Panc1 (cell line): ENCODE measurements around the gene HS3ST3A1. TPM values are rescaled to one million over a fixed set of nuclear protein-coding genes. Genes with fewer than 3 reads are reported as not detected.

Experiments
- ATAC-seq: fragments of 200-7000 bp; cut with Tn5 transposase; 2 replicates; pipeline ENCODE4 v1.9.1; 2020; ENCODE audit warnings: mild to moderate bottlenecking, moderate library complexity
- BruUV-seq: library from RNA; stranded (reverse); fragments of 400-500 nt; replicated peaks from 2 replicates; lab custom pipeline; 2021; lab: Mats Ljungman, UMichigan
- CTCF ChIA-PET: fragments of 300-600 bp; sonication (Branson Sonifier 250); formaldehyde crosslinking; loops from one replicate; lab custom pipeline; 2022; ENCODE audit warnings: antibody characterized with exemption; lab: Charles Lee
- POLR2A ChIA-PET: fragments of 300-600 bp; sonication (Branson Sonifier 250); formaldehyde crosslinking; loops from one replicate; lab custom pipeline; 2022; ENCODE audit warnings: antibody characterized with exemption; lab: Charles Lee
- DNase-seq: peaks from one replicate; pipeline ENCODE4 v3.0.0-alpha.2; 2010; ENCODE audit warnings: low read depth, low spot score
- H3K27ac ChIP-seq: 2 replicates; pipeline ENCODE4 v1.5.1; 2011; ENCODE audit warnings: mild to moderate bottlenecking, low read length, inconsistent platforms
- H3K27me3 ChIP-seq: fragments of 200-500 bp; sonication (Bioruptor generic); 2 replicates; pipeline ENCODE4 v1.6.0; 2014; ENCODE audit warnings: low read length, inconsistent platforms; ENCODE audit not compliant: control insufficient read depth, insufficient read depth
- H3K36me3 ChIP-seq: fragments of 200-500 bp; sonication (Bioruptor generic); 2 replicates; pipeline ENCODE4 v1.5.1; 2014; ENCODE audit warnings: inconsistent platforms, mild to moderate bottlenecking, low read length, moderate library complexity; ENCODE audit not compliant: control insufficient read depth, insufficient read depth
- H3K4me1 ChIP-seq: 2 replicates; pipeline ENCODE4 v1.5.1; 2011; ENCODE audit warnings: inconsistent platforms, mild to moderate bottlenecking, low read length, moderate library complexity; ENCODE audit not compliant: control insufficient read depth, insufficient read depth
- H3K4me3 ChIP-seq, 2 experiments: 2 replicates each; pipeline ENCODE4 v1.5.1; 2011 to 2012; ENCODE audit warnings: low read depth in 2 of 2, low read length in 2 of 2, mild to moderate bottlenecking in 2 of 2, inconsistent platforms in 1 of 2, moderate library complexity in 1 of 2
- H3K9me3 ChIP-seq: fragments of 200-500 bp; sonication (Bioruptor generic); 2 replicates; pipeline ENCODE4 v1.5.1; 2014; ENCODE audit warnings: low read depth, mild to moderate bottlenecking, inconsistent platforms, low read length, moderate library complexity; ENCODE audit not compliant: control insufficient read depth, insufficient read depth
- POLR2AphosphoS5 ChIP-seq: IDR thresholded peaks from 2 replicates; pipeline ENCODE4 v1.6.1; 2012; ENCODE audit warnings: mild to moderate bottlenecking, low read depth, low read length, moderate library complexity
- SIN3A ChIP-seq: IDR thresholded peaks from 2 replicates; pipeline ENCODE4 v1.6.1; 2012; ENCODE audit warnings: low read depth, mild to moderate bottlenecking, low read length, moderate library complexity, borderline replicate concordance; ENCODE audit not compliant: insufficient read depth
- TCF7L2 ChIP-seq: IDR thresholded peaks from 2 replicates; pipeline ENCODE4 v1.6.1; 2011; ENCODE audit warnings: mild to moderate bottlenecking, low read depth, low read length, inconsistent platforms
- in situ Hi-C: cut with HindIII; loops from 2 replicates; pipeline ENCODE4 v1.10.0; 2016; ENCODE audit warnings: low sequenced_read_pairs, low pct_unique_long_range_greater_than_20kb
- intact Hi-C: fragments of 100-400 bp; cut with micrococcal nuclease; formaldehyde crosslinking; loops from one replicate; pipeline ENCODE4 v1.10.0; 2022; ENCODE audit not compliant: unreplicated experiment
- total RNA-seq: library from RNA; stranded (reverse); gene quantifications from one replicate; pipeline ENCODE4 v1.2.1, GENCODE V29; 2021; ENCODE audit not compliant: unreplicated experiment
- TF ChIP-seq, protein P1 (sequence below), 2 experiments: IDR thresholded peaks; 2 replicates each; pipeline ENCODE4 v1.6.1; 2011 to 2012; ENCODE audit warnings: low read depth in 2 of 2, control low read depth in 1 of 2, low read length in 1 of 2, mild to moderate bottlenecking in 1 of 2, moderate library complexity in 1 of 2; ENCODE audit not compliant: insufficient read depth in 1 of 2
- TF ChIP-seq, protein P2 (sequence below): fragments of 450-650 bp; IDR thresholded peaks from 2 replicates; pipeline ENCODE4 v1.5.1; 2017; ENCODE audit warnings: mild to moderate bottlenecking

HS3ST3A1 gene
- total RNA-seq, 1 experiment from 2014 or later, result 0.31 TPM

DNA sequence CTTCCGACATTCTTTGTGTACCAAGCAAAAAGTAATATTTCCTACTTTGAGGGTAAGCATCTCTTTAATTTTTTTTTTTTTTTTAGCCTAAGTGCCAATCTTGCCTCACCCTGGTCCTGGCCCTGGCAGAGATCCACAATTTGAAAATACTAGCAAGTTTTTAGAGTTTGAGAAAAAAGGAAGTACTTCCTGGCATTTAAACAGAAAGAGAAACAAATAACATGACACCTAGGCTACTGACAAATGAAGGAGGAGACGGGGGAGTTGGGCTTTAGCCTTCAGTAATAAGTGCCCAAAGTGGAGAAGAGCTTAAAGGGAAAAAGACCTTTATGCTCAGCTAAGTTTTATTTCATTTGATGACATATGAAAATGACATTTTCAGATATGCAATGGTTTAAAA is 92.8 kb downstream of the HS3ST3A1 start:
- no TSS peak for BruUV-seq
- in situ Hi-C loops (no loop called here), intact Hi-C loops (no loop called here)
- CTCF ChIA-PET, result no interaction called here
- H3K36me3 ChIP-seq, result no peaks in the 10 kb centered on the region
- DNase-seq, result no peak
- no peak overlapping the region for H3K4me3 ChIP-seq
- no peaks in the 10 kb centered on the region for H3K4me1 ChIP-seq
- no peak overlapping the region for H3K27ac ChIP-seq
- ATAC-seq, result no peak
- POLR2A ChIA-PET, result no interaction called here
- no peaks in the 10 kb centered on the region for H3K9me3 ChIP-seq
- no peaks in the 10 kb centered on the region for H3K27me3 ChIP-seq
- no peak for TF ChIP-seq SIN3A
- TF ChIP-seq, protein P1, sequence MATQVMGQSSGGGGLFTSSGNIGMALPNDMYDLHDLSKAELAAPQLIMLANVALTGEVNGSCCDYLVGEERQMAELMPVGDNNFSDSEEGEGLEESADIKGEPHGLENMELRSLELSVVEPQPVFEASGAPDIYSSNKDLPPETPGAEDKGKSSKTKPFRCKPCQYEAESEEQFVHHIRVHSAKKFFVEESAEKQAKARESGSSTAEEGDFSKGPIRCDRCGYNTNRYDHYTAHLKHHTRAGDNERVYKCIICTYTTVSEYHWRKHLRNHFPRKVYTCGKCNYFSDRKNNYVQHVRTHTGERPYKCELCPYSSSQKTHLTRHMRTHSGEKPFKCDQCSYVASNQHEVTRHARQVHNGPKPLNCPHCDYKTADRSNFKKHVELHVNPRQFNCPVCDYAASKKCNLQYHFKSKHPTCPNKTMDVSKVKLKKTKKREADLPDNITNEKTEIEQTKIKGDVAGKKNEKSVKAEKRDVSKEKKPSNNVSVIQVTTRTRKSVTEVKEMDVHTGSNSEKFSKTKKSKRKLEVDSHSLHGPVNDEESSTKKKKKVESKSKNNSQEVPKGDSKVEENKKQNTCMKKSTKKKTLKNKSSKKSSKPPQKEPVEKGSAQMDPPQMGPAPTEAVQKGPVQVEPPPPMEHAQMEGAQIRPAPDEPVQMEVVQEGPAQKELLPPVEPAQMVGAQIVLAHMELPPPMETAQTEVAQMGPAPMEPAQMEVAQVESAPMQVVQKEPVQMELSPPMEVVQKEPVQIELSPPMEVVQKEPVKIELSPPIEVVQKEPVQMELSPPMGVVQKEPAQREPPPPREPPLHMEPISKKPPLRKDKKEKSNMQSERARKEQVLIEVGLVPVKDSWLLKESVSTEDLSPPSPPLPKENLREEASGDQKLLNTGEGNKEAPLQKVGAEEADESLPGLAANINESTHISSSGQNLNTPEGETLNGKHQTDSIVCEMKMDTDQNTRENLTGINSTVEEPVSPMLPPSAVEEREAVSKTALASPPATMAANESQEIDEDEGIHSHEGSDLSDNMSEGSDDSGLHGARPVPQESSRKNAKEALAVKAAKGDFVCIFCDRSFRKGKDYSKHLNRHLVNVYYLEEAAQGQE (IDR thresholded peaks at IDR 0.05; ENCODE audit: insufficient read depth in 1 of 2, low read depth in 2 of 2, low read length in 1 of 2), result no peak
- TF ChIP-seq TCF7L2, result no peak
- no peak for TF ChIP-seq POLR2AphosphoS5
- TF ChIP-seq, protein P2, sequence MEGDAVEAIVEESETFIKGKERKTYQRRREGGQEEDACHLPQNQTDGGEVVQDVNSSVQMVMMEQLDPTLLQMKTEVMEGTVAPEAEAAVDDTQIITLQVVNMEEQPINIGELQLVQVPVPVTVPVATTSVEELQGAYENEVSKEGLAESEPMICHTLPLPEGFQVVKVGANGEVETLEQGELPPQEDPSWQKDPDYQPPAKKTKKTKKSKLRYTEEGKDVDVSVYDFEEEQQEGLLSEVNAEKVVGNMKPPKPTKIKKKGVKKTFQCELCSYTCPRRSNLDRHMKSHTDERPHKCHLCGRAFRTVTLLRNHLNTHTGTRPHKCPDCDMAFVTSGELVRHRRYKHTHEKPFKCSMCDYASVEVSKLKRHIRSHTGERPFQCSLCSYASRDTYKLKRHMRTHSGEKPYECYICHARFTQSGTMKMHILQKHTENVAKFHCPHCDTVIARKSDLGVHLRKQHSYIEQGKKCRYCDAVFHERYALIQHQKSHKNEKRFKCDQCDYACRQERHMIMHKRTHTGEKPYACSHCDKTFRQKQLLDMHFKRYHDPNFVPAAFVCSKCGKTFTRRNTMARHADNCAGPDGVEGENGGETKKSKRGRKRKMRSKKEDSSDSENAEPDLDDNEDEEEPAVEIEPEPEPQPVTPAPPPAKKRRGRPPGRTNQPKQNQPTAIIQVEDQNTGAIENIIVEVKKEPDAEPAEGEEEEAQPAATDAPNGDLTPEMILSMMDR, result no peak

DNA sequence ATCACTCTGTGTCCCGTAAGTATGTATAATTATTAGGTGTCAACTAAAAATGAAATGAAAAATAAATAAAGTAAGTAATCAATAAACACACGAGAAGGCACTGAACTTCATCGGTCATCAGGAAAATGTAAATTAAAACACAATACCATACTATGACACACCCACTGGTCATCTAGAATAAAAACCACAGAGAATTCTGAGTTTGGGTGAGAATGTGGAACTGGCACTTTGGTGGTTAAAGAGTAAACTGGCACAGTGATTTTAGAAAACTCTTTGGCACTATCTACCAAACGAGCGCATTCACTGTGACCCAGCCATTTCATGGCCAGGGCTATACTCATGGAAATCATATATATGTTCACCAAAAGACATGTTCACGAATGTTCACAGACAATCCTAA is 98.2 kb downstream of the HS3ST3A1 start:
- Histone ChIP-seq H3K27ac (no peak overlapping the region), H3K36me3 (no peaks in the 10 kb centered on the region), H3K4me1 (no peaks in the 10 kb centered on the region), H3K4me3 (no peak overlapping the region), H3K9me3 (no peaks in the 10 kb centered on the region), H3K27me3 (no peaks in the 10 kb centered on the region)
- ATAC-seq (no peak), DNase-seq (no peak)
- TF ChIP-seq, protein P2, result no peak
- TF ChIP-seq TCF7L2, result no peak
- TF ChIP-seq POLR2AphosphoS5, result no peak
- TF ChIP-seq SIN3A, result no peak
- TF ChIP-seq, protein P1 (IDR thresholded peaks at IDR 0.05; ENCODE audit: insufficient read depth in 1 of 2, low read depth in 2 of 2, low read length in 1 of 2), result no peak
- in situ Hi-C loops (no loop called here), intact Hi-C loops (no loop called here)
- ChIA-PET POLR2A (no interaction called here), CTCF (no interaction called here)
- no TSS peak for BruUV-seq
